BE2C (cell line): ENCODE results near the gene MAB21L3.

Source experiments
- DNase-seq: peaks from one replicate; pipeline ENCODE4 v3.0.0-alpha.2; 2020
- H3K27me3 ChIP-seq: fragments of 250-450 bp; sonication (Bioruptor Pico); 2 replicates; pipeline ENCODE4 v1.5.1; 2020; ENCODE audit warnings: mild to moderate bottlenecking
- H3K36me3 ChIP-seq: fragments of 250-450 bp; sonication (Bioruptor Pico); 2 replicates; pipeline ENCODE4 v1.5.1; 2020; ENCODE audit warnings: mild to moderate bottlenecking
- H3K4me1 ChIP-seq: fragments of 250-450 bp; sonication (Bioruptor Pico); 2 replicates; pipeline ENCODE4 v1.5.1; 2020
- H3K4me3 ChIP-seq: 2 replicates; pipeline ENCODE4 v1.5.1; 2011; ENCODE audit warnings: low read depth, low read length
- H3K9me3 ChIP-seq: fragments of 250-450 bp; sonication (Bioruptor Pico); 2 replicates; pipeline ENCODE4 v1.5.1; 2020
- TF ChIP-seq, protein P1 (sequence below): IDR thresholded peaks from 2 replicates; pipeline ENCODE4 v1.5.1; 2012; ENCODE audit warnings: mild to moderate bottlenecking, low read depth, low read length

MAB21L3 gene

DNA sequence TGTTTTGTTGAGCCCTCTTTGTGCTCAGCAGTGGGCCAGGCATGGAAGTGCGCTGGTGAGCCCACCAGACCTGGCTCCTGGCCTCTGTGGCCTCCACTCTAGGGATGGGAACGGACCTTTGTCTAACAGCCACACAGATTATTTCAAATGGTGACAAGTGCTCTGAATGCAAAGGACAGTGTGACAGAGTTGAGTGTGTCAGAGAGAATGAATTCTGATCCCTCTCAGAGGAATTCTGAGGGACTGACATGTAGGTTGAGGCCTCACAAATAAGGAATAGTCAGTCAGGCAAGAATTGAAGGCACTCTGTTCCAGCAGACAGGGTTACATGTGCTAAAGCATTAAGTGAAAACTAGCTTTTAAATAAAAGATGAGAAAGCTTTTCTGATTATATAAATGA is 11.3 kb upstream of the MAB21L3 start:
- Histone ChIP-seq H3K36me3 (no peaks in the 10 kb centered on the region), H3K27me3 (no peaks in the 10 kb centered on the region), H3K4me3 (no peak overlapping the region), H3K9me3 (no peaks in the 10 kb centered on the region; the same call in 1 of the 2 replicates), H3K4me1 (no peaks in the 10 kb centered on the region)
- TF ChIP-seq, protein P1, sequence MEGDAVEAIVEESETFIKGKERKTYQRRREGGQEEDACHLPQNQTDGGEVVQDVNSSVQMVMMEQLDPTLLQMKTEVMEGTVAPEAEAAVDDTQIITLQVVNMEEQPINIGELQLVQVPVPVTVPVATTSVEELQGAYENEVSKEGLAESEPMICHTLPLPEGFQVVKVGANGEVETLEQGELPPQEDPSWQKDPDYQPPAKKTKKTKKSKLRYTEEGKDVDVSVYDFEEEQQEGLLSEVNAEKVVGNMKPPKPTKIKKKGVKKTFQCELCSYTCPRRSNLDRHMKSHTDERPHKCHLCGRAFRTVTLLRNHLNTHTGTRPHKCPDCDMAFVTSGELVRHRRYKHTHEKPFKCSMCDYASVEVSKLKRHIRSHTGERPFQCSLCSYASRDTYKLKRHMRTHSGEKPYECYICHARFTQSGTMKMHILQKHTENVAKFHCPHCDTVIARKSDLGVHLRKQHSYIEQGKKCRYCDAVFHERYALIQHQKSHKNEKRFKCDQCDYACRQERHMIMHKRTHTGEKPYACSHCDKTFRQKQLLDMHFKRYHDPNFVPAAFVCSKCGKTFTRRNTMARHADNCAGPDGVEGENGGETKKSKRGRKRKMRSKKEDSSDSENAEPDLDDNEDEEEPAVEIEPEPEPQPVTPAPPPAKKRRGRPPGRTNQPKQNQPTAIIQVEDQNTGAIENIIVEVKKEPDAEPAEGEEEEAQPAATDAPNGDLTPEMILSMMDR, result no peak
- no peak for DNase-seq

DNA sequence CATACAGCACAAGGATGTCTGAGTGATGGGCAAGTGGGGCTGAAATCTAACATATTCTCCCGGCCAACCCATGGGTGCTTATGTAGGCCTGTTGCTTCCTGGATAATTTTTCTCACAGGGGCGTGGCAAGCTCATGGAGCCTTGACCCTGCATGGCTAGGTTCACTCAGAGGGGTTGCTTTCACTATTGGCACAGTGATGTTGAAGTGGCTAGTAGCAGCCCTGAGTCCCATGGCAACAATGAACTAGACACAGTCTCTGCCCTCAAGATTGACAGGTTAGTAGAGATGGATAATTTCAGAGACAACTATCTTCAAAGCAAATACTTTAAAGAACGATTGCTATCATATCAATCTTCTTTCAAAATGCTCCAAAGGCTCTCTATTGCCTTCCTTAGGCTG is 6.5 kb upstream of the MAB21L3 start:
- TF ChIP-seq, protein P1, result no peak
- H3K4me1 ChIP-seq, result no peaks in the 10 kb centered on the region

DNA sequence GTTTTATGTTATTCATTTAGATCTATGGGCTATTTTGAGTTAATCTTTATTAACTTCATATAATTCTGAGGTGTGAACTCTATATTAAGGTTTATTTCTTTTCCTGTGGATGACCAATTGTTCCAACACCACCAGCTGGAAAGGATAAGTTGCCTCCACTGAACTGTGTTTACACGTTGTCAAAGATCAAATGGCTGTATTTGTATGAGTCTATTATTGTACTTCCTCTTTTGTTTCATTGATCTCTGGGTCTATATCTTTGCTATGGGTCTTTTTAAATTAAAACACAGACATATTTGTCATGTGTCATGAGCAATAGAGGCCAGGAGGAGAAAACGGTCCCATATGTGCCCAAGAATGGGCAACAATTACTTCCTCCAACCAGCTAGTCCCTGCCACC is 5.2 kb upstream of the MAB21L3 start:
- TF ChIP-seq, protein P1, result no peak
- DNase-seq, result no peak
- H3K27me3 ChIP-seq, result no peaks in the 10 kb centered on the region; the same call in none of the 2 replicates
- H3K4me3 ChIP-seq, result no peak overlapping the region
- no peaks in the 10 kb centered on the region for H3K4me1 ChIP-seq
- no peaks in the 10 kb centered on the region for H3K9me3 ChIP-seq
- H3K36me3 ChIP-seq, result no peaks in the 10 kb centered on the region

More for the DNA sequence above, 6.5 kb upstream of the MAB21L3 start:
- Histone ChIP-seq H3K36me3 (no peaks in the 10 kb centered on the region), H3K4me3 (no peak overlapping the region), H3K27me3 (no peaks in the 10 kb centered on the region; the same call in none of the 2 replicates), H3K9me3 (no peaks in the 10 kb centered on the region)
- no peak for DNase-seq

DNA sequence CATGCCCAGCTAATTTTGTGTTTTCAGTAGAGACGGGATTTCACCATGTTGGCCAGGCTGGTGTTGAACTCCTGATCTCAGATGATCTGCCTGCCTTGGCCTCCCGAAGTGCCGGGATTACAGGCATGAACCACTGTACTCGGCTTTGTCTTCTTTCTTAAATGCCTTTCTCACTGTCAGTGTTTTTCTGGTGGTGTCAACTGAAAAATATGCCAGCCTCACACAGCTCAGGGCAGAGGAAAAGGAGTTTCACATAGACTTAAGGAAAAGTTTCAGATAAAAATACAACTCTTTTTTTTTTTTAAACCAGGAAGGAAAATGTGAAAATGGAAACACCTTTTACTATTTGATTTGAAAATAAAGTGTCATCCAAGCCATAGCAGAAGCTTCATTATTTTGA is 4.6 kb upstream of the MAB21L3 start:
- Histone ChIP-seq H3K4me1 (no peaks in the 10 kb centered on the region), H3K27me3 (no peaks in the 10 kb centered on the region; the same call in none of the 2 replicates), H3K36me3 (no peaks in the 10 kb centered on the region), H3K9me3 (no peaks in the 10 kb centered on the region), H3K4me3 (no peak overlapping the region)
- TF ChIP-seq, protein P1, result no peak
- no peak for DNase-seq

DNA sequence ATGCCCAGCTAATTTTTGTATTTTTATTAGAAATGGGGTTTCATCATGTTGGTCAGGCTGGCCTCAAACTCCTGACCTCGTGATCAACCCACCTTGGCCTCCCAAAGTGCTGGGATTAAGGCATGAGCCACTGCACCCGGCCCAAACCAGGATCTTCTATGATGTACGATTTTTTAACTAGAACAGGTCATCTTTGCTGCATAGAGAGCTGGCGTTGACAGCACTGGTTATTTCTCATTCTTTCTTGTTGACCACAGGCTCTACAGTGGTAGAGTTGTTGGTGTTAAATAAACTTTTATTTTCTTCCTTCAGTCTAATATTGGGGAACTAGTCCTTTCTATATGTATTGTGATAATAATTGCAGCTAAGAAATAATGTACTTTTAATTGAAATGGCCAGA is 3.8 kb upstream of the MAB21L3 start:
- Histone ChIP-seq H3K4me1 (no peaks in the 10 kb centered on the region), H3K4me3 (no peak overlapping the region), H3K9me3 (no peaks in the 10 kb centered on the region), H3K27me3 (no peaks in the 10 kb centered on the region; the same call in none of the 2 replicates), H3K36me3 (no peaks in the 10 kb centered on the region)
- TF ChIP-seq, protein P1, result no peak
- no peak for DNase-seq

DNA sequence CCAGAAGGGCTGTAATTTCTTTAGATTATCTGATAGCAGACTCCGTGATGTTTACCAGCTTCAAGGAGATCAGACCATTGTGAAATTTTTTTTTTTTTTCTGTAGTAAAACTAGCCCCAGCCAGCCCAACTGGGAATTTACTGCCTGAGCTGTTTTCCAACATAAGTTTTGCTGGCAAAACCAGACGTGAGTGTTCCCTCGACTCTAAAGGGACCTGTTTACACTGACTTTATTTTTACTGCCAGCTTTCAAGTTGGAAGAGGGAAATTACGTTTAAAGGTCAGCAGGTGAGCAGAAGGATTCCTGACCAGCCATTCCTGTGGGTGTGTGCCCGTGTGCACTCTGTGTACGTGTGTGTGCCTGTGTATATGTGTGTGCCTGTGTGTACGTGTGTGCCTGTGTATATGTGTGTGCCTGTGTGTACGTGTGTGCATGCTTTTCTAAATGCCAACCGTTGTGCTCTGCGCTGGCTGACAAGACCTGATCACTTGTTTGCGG is 374 bp downstream of the MAB21L3 start:
- no peaks in the 10 kb centered on the region for H3K4me1 ChIP-seq
- H3K27me3 ChIP-seq, result no peaks in the 10 kb centered on the region; the same call in none of the 2 replicates
- TF ChIP-seq, protein P1, result no peak
- H3K36me3 ChIP-seq, result no peaks in the 10 kb centered on the region
- no peak for DNase-seq
- H3K9me3 ChIP-seq, result no peaks in the 10 kb centered on the region
- no peak overlapping the region for H3K4me3 ChIP-seq
